B cell (primary cell): Measurements from ENCODE around the gene CNTN4. TPM values are rescaled to one million over a fixed set of nuclear protein-coding genes. Genes with fewer than 3 reads are reported as not detected.

Experiments used
- ATAC-seq: fragments of 200-7000 bp; cut with Tn5 transposase; one replicate; pipeline ENCODE4 v1.10.0; 2021; ENCODE audit warnings: low read depth, mild to moderate bottlenecking, moderate number of reproducible peaks, moderate library complexity
- CTCF ChIA-PET: fragments of 350-600 bp; sonication (Branson Sonifier 250); formaldehyde crosslinking; loops from one replicate; lab custom pipeline; 2021; ENCODE audit warnings: antibody characterized with exemption, inconsistent platforms; lab: Charles Lee
- POLR2A ChIA-PET: fragments of 350-600 bp; sonication (Branson Sonifier 250); formaldehyde crosslinking; loops from one replicate; lab custom pipeline; 2021; ENCODE audit warnings: antibody characterized with exemption; lab: Charles Lee
- DNase-seq: peaks from one replicate; pipeline ENCODE4 v3.0.0; 2013
- H2AFZ ChIP-seq: 2 replicates; pipeline ENCODE4 v1.6.1; 2012; ENCODE audit warnings: mild to moderate bottlenecking, low read depth, low read length; ENCODE audit not compliant: insufficient read depth, poor library complexity, severe bottlenecking
- H3K27ac ChIP-seq, 2 donors: 1 replicate in 1 of 2; 2 replicates in 1 of 2; pipeline ENCODE4 v1.5.1; 2012 to 2013; ENCODE audit warnings: low read length in 2 of 2, mild to moderate bottlenecking in 2 of 2, moderate library complexity in 1 of 2
- H3K27me3 ChIP-seq, 4 experiments: fragments of 200-600 bp in 1 of 4; sonication (generic) in 1 of 4; replicated peaks in 1 of 4; 1 replicate in 2 of 4; 2 replicates in 2 of 4; pipeline versions ENCODE4 v1.6.1 to v1.7.0; 2013 to 2016; ENCODE audit warnings: low read length in 3 of 4, mild to moderate bottlenecking in 2 of 4, mixed read lengths in 1 of 4, moderate library complexity in 1 of 4; ENCODE audit not compliant: insufficient read depth in 4 of 4, control insufficient read depth in 3 of 4; ENCODE audit errors: control extremely low read depth in 1 of 4
- H3K36me3 ChIP-seq, 2 experiments: replicated peaks in 1 of 2; 1 replicate in 1 of 2; 2 replicates in 1 of 2; pipeline versions ENCODE4 v1.6.1 to v1.7.1; 2013; ENCODE audit warnings: low read length in 1 of 2; ENCODE audit not compliant: insufficient read depth in 2 of 2, control insufficient read depth in 1 of 2; ENCODE audit errors: control extremely low read depth in 1 of 2, extremely low read depth in 1 of 2
- H3K4me1 ChIP-seq, 2 donors: fragments of 200-600 bp in 1 of 2; sonication (generic) in 1 of 2; 1 replicate in 1 of 2; 2 replicates in 1 of 2; pipeline versions ENCODE4 v1.5.1 to v1.6.1; 2013 to 2017; ENCODE audit warnings: low read length in 2 of 2; ENCODE audit not compliant: control insufficient read depth in 2 of 2, insufficient read depth in 2 of 2
- H3K4me2 ChIP-seq: replicated peaks from 2 replicates; pipeline ENCODE3; 2012; ENCODE audit warnings: mild to moderate bottlenecking, low read depth, low read length; ENCODE audit not compliant: poor library complexity, severe bottlenecking
- H3K4me3 ChIP-seq, 5 experiments: fragments of 200-600 bp in 1 of 5; sonication (generic) in 1 of 5; 1 replicate in 3 of 5; 2 replicates in 2 of 5; pipeline versions ENCODE4 v1.5.1 to v1.7.0; 2011 to 2016; ENCODE audit warnings: low read length in 4 of 5, mild to moderate bottlenecking in 4 of 5, low read depth in 2 of 5, control low read depth in 1 of 5, moderate library complexity in 1 of 5; ENCODE audit not compliant: insufficient read depth in 1 of 5; ENCODE audit errors: control extremely low read depth in 1 of 5, extremely low read depth in 1 of 5
- H3K79me2 ChIP-seq: fragments of 200-600 bp; sonication (generic); one replicate; pipeline ENCODE4 v1.6.0; 2016; ENCODE audit warnings: low read length; ENCODE audit not compliant: control insufficient read depth, insufficient read depth
- H3K9ac ChIP-seq: fragments of 200-600 bp; sonication (generic); 2 replicates; pipeline ENCODE4 v1.6.1; 2017; ENCODE audit warnings: mild to moderate bottlenecking, low read length, moderate library complexity
- H3K9me3 ChIP-seq, 3 donors: one replicate each; pipeline versions ENCODE4 v1.6.1 to v1.7.1; 2013; ENCODE audit warnings: low read length in 2 of 3; ENCODE audit not compliant: control insufficient read depth in 2 of 3, insufficient read depth in 1 of 3; ENCODE audit errors: control extremely low read depth in 1 of 3
- H4K20me1 ChIP-seq: 2 replicates; pipeline ENCODE4 v1.6.0; 2012; ENCODE audit warnings: mild to moderate bottlenecking, low read length; ENCODE audit not compliant: insufficient read depth, control insufficient read depth, poor library complexity, severe bottlenecking
- H3K27ac Mint-ChIP-seq: one replicate; pipeline ENCODE4 v1.8.0; 2021; ENCODE audit warnings: mixed read lengths
- H3K27me3 Mint-ChIP-seq: one replicate; pipeline ENCODE4 v1.8.0; 2021; ENCODE audit warnings: mixed read lengths
- H3K4me1 Mint-ChIP-seq: one replicate; pipeline ENCODE4 v1.8.0; 2021; ENCODE audit warnings: mixed read lengths
- H3K4me3 Mint-ChIP-seq: one replicate; pipeline ENCODE4 v1.8.0; 2021; ENCODE audit warnings: mixed read lengths
- H3K9me3 Mint-ChIP-seq: one replicate; pipeline ENCODE4 v1.8.0; 2022; ENCODE audit warnings: mixed read lengths; ENCODE audit not compliant: insufficient read depth
- CTCF ChIP-seq: fragments of 200-600 bp; IDR thresholded peaks from one replicate; pipeline ENCODE4 v1.8.0; 2022; ENCODE audit warnings: antibody characterized with exemption, mild to moderate bottlenecking
- EZH2 ChIP-seq: IDR thresholded peaks from 2 replicates; pipeline ENCODE4 v1.6.1; 2012; ENCODE audit warnings: borderline replicate concordance, low read depth, mild to moderate bottlenecking, moderate library complexity, low read length; ENCODE audit not compliant: insufficient read depth, poor library complexity, severe bottlenecking
- WGBS: methylation state at CpG from one replicate; pipeline ENCODE4 v1.1.5; 2013; ENCODE audit warnings: missing lambda C conversion rate; ENCODE audit not compliant: insufficient coverage; 5-methylcytosine and 5-hydroxymethylcytosine counted together
- intact Hi-C: fragments of 100-400 bp; cut with micrococcal nuclease; formaldehyde crosslinking; loops from one replicate; pipeline ENCODE4 v1.10.0; 2022
- polyA plus RNA-seq: library from polyadenylated mRNA; depleted of rRNA; stranded (reverse); fragments of >200 nt; gene quantifications from 2 replicates; pipeline ENCODE4 v1.2.3, GENCODE V29; 2012
- total RNA-seq, 2 donors: library from RNA; stranded (reverse); fragments of 120-200 nt in 1 of 2; gene quantifications; 1 replicate in 1 of 2; 2 replicates in 1 of 2; pipeline versions ENCODE4 v1.2.3 to v1.2.4, GENCODE V29; 2013 to 2022

The CNTN4 gene
- total and polyA plus RNA-seq, 2 donors (not counting 1 experiment from before 2014, with no cell fraction given) = 0.05 TPM; not detected in 1

GRCh38 chr3:2968475-2968874 lies 869.8 kb downstream of the CNTN4 start:
- Histone ChIP-seq H3K36me3 (no peaks in the 10 kb centered on the region), H2AFZ (no peak overlapping the region), H3K9ac (no peak overlapping the region), H3K27ac (no peak overlapping the region), H3K27me3 (peaks cover 0 to 3% (median 0%) of the 10 kb centered on the region in 4 experiments), H3K4me3 (no peak overlapping the region), H3K4me2 (no peak overlapping the region), H3K4me1 (no peaks in the 10 kb centered on the region), H3K9me3 (no peaks in the 10 kb centered on the region), H3K79me2 (no peaks in the 10 kb centered on the region), H4K20me1 (no peaks in the 10 kb centered on the region)
- ChIA-PET CTCF (no interaction called here), POLR2A (no interaction called here)
- TF ChIP-seq EZH2 (no peak), CTCF (no peak)
- intact Hi-C loops = no loop called here
- ATAC-seq (no peak), DNase-seq (no peak)
- Mint-ChIP-seq H3K9me3 (no peaks in the 10 kb centered on the region), H3K27ac (no peak overlapping the region), H3K4me1 (no peaks in the 10 kb centered on the region), H3K27me3 (peaks cover 39% of the 10 kb centered on the region), H3K4me3 (no peak overlapping the region)

GRCh38 chr3:2976212-2976611 lies 877.5 kb downstream of the CNTN4 start:
- H3K27ac Mint-ChIP-seq = no peak overlapping the region
- ChIA-PET CTCF (no interaction called here), POLR2A (no interaction called here)
- H3K4me1 Mint-ChIP-seq = no peaks in the 10 kb centered on the region
- ATAC-seq (no peak), DNase-seq (no peak)
- H3K27me3 Mint-ChIP-seq = peaks cover 13% of the 10 kb centered on the region
- no peaks in the 10 kb centered on the region for H3K9me3 Mint-ChIP-seq
- Histone ChIP-seq H3K4me2 (no peak overlapping the region), H3K9me3 (no peaks in the 10 kb centered on the region), H3K27me3 (no peaks in the 10 kb centered on the region), H4K20me1 (no peaks in the 10 kb centered on the region), H3K4me3 (no peak overlapping the region), H3K36me3 (no peaks in the 10 kb centered on the region), H3K9ac (no peak overlapping the region), H2AFZ (no peak overlapping the region), H3K4me1 (no peaks in the 10 kb centered on the region), H3K27ac (no peak overlapping the region), H3K79me2 (no peaks in the 10 kb centered on the region)
- intact Hi-C loops = no loop called here
- H3K4me3 Mint-ChIP-seq = no peak overlapping the region
- TF ChIP-seq CTCF (no peak), EZH2 (no peak)
- no CpG with 5 or more reads among the region's 3 CpGs for WGBS
